Thymus (tissue), 14 donors: ENCODE measurements around the gene ATP13A5. TPM values are rescaled to one million over a fixed set of nuclear protein-coding genes. Genes with fewer than 3 reads are reported as not detected.

ENCODE experiments used
- DNase-seq, 9 donors: peaks; one replicate each; pipeline ENCODE4 v3.0.0-alpha.2; 2013; ENCODE audit warnings: low spot score in 9 of 9, low read depth in 6 of 9, missing footprints in 1 of 9
- H3K27ac ChIP-seq, 2 donors: one replicate each; pipeline ENCODE4 v1.5.1; 2013; ENCODE audit warnings: control low read depth in 1 of 2, low read depth in 1 of 2, low read length in 1 of 2, mild to moderate bottlenecking in 1 of 2, moderate library complexity in 1 of 2
- H3K27me3 ChIP-seq, 2 donors: one replicate each; pipeline ENCODE4 v1.5.1; 2013; ENCODE audit warnings: low read length in 1 of 2; ENCODE audit not compliant: control insufficient read depth in 2 of 2, insufficient read depth in 1 of 2
- H3K36me3 ChIP-seq, 2 donors: one replicate each; pipeline ENCODE4 v1.5.1; 2013; ENCODE audit warnings: low read length in 1 of 2, mild to moderate bottlenecking in 1 of 2, moderate library complexity in 1 of 2; ENCODE audit not compliant: control insufficient read depth in 2 of 2, insufficient read depth in 2 of 2
- H3K4me1 ChIP-seq, 2 donors: one replicate each; pipeline ENCODE4 v1.5.1; 2013; ENCODE audit warnings: low read length in 2 of 2; ENCODE audit not compliant: control insufficient read depth in 2 of 2, insufficient read depth in 2 of 2
- H3K4me3 ChIP-seq, 2 donors: one replicate each; pipeline ENCODE4 v1.5.1; 2013; ENCODE audit warnings: low read length in 2 of 2, control low read depth in 1 of 2, mild to moderate bottlenecking in 1 of 2
- H3K9me3 ChIP-seq, 2 donors: one replicate each; pipeline ENCODE4 v1.5.1; 2013; ENCODE audit warnings: low read length in 1 of 2, mild to moderate bottlenecking in 1 of 2; ENCODE audit not compliant: control insufficient read depth in 2 of 2, insufficient read depth in 1 of 2
- WGBS: extraction: QIAGEN DNeasy Blood & Tissue Kit; methylation state at CpG from one replicate; pipeline ENCODE4 v1.1.7; 2013; 5-methylcytosine and 5-hydroxymethylcytosine counted together
- long read RNA-seq, 10 donors: transcript quantifications; one replicate each; lab custom pipeline, GENCODE V29; 2026
- polyA plus RNA-seq: library from polyadenylated mRNA; stranded (reverse); fragments of 200-250 nt; gene quantifications from one replicate; pipeline ENCODE4 v1.2.3, GENCODE V29; 2013
- total RNA-seq: library from RNA; stranded (reverse); fragments of 120-200 nt; gene quantifications from one replicate; pipeline ENCODE4 v1.2.4, GENCODE V29; 2013
- donor health status: healthy.

ATP13A5 gene, protein sequence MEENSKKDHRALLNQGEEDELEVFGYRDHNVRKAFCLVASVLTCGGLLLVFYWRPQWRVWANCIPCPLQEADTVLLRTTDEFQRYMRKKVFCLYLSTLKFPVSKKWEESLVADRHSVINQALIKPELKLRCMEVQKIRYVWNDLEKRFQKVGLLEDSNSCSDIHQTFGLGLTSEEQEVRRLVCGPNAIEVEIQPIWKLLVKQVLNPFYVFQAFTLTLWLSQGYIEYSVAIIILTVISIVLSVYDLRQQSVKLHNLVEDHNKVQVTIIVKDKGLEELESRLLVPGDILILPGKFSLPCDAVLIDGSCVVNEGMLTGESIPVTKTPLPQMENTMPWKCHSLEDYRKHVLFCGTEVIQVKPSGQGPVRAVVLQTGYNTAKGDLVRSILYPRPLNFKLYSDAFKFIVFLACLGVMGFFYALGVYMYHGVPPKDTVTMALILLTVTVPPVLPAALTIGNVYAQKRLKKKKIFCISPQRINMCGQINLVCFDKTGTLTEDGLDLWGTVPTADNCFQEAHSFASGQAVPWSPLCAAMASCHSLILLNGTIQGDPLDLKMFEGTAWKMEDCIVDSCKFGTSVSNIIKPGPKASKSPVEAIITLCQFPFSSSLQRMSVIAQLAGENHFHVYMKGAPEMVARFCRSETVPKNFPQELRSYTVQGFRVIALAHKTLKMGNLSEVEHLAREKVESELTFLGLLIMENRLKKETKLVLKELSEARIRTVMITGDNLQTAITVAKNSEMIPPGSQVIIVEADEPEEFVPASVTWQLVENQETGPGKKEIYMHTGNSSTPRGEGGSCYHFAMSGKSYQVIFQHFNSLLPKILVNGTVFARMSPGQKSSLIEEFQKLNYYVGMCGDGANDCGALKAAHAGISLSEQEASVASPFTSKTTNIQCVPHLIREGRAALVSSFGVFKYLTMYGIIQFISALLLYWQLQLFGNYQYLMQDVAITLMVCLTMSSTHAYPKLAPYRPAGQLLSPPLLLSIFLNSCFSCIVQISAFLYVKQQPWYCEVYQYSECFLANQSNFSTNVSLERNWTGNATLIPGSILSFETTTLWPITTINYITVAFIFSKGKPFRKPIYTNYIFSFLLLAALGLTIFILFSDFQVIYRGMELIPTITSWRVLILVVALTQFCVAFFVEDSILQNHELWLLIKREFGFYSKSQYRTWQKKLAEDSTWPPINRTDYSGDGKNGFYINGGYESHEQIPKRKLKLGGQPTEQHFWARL
- 0.05 TPM for total RNA-seq
- 0.37 TPM for polyA plus RNA-seq
- long read RNA-seq, donor 1 = 0 reads
- long read RNA-seq, donor 2 = 0 reads
- long read RNA-seq, donor 3 = 0 reads
- long read RNA-seq, donor 4 = 0 reads
- long read RNA-seq, donor 5 = 0 reads
- long read RNA-seq, donor 6 = 0 reads
- long read RNA-seq, donor 7 = 0 reads
- long read RNA-seq, donor 8 = 0 reads
- long read RNA-seq, donor 9 = 0 reads
- long read RNA-seq, donor 10 = 0 reads

DNA sequence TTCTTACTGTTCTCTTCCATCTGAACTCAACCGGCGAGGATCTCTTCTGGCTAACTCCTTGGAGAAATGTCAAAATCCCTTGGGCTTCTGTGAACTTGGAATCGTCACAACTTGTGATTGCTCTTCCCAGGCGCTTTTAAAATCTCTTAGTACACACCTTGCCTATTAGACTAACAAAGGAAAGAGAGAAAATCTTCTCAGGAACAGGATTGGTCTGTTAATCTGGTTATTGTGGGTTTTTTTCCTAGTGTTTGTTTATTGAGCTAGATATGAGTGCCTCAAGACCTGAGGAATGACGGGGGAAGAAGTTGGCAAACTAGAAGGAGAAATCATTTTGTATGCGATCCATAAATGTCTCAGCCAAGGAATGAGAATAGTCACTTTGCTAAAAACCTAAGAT lies at the start of gene ATP13A5:
ATP13A5 (minus strand) TSS at position 48 of the 400 bp plus-strand sequence; CDS start at position 20, 28 bp downstream.
- H3K27me3 ChIP-seq = peaks cover 0 to 3% of the 10 kb centered on the region in 2 donors
- no peak within 1 kb of the TSS for H3K27ac ChIP-seq
- H3K4me1 ChIP-seq = no peaks in the 10 kb centered on the region
- DNase-seq = no peak
- H3K9me3 ChIP-seq = no peaks in the 10 kb centered on the region
- no peak within 1 kb of the TSS for H3K4me3 ChIP-seq
- no peaks in the 10 kb centered on the region for H3K36me3 ChIP-seq
- 72% methylated on average over 6 of the region's 6 CpGs for WGBS

DNA sequence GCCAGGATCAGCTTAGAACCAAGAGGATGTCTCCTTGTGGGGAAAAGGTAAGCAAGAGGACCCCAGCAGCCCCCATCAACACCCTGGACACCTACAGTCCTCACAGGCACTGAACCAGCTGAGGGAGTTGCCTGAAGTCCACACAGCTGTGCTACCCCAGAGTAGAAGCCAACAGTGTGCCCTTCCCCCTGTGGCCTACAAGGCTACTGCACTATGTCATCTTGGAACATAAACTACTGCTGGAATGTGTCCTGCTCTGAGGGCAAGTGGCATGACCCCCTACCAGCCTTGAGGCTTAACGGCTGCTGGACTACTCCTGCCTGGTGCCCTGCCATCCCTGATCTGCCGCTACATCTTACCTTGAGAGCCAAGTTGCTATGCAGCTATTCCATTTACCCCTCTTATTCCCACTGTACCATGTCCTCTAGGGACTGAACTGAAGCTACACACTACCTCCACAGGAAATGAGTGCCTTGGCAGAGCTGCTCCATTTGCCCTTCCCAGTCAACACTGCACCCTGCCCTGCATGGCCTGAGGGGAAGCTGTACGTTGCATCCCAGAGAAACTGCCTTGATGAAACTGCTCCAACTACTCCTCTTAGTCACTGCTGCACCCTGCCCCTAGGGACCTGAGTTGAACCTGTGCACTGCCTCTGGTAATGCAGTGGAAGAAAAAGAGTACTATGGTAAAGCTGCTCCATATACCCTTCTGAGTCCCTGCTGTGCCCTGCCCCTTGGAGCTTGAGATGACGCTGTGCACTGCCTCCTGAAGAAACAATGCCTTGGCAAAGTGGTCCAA lies 40.2 kb upstream of the ATP13A5 start:
- Histone ChIP-seq H3K4me3 (no peak overlapping the region), H3K9me3 (no peaks in the 10 kb centered on the region), H3K4me1 (no peaks in the 10 kb centered on the region), H3K27me3 (no peaks in the 10 kb centered on the region), H3K27ac (no peak overlapping the region), H3K36me3 (no peaks in the 10 kb centered on the region)
- no peak for DNase-seq
- 98% methylated on average over 4 of the region's 4 CpGs for WGBS

DNA sequence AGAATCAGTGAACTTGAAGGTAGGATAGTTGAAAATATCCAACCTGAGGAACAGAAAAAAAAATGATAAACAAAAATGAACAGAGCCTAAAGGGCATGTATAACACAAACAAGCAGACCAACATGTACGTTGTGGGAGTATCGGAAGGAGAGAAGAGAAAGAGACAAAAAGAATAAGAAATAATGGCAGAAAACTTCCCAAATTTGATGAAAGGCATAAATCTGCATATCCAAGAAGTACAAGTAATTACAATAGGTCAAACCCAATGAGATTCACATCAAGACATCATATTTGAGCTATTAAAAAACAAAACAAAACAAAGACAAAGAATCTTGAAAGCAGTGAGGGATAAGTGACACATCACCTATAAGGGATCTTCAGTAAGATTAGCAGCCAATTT lies 38.1 kb upstream of the ATP13A5 start:
- no peak for DNase-seq
- H3K4me3 ChIP-seq = no peak overlapping the region
- no peaks in the 10 kb centered on the region for H3K36me3 ChIP-seq
- H3K4me1 ChIP-seq = no peaks in the 10 kb centered on the region
- 96% methylated on average over 2 of the region's 2 CpGs for WGBS
- H3K27me3 ChIP-seq = no peaks in the 10 kb centered on the region
- H3K9me3 ChIP-seq = no peaks in the 10 kb centered on the region
- H3K27ac ChIP-seq = no peak overlapping the region

- Histone ChIP-seq H3K27me3 (no peaks in the 10 kb centered on the region), H3K27ac (no peak overlapping the region), H3K4me3 (no peak overlapping the region), H3K36me3 (no peaks in the 10 kb centered on the region), H3K4me1 (no peaks in the 10 kb centered on the region), H3K9me3 (no peaks in the 10 kb centered on the region)
- DNase-seq = no peak
- 83% methylated on average over 1 of the region's 1 CpG for WGBS
These were observed 29.1 kb upstream of the ATP13A5 start for GRCh38 chr3:193407688-193408087.

GRCh38 chr3:193407112-193407511 lies 28.6 kb upstream of the ATP13A5 start:
- DNase-seq = no peak
- H3K4me1 ChIP-seq = no peaks in the 10 kb centered on the region
- WGBS = 86% methylated on average over 6 of the region's 6 CpGs
- H3K4me3 ChIP-seq = no peak overlapping the region
- H3K27ac ChIP-seq = no peak overlapping the region
- no peaks in the 10 kb centered on the region for H3K9me3 ChIP-seq
- no peaks in the 10 kb centered on the region for H3K36me3 ChIP-seq
- no peaks in the 10 kb centered on the region for H3K27me3 ChIP-seq

DNA sequence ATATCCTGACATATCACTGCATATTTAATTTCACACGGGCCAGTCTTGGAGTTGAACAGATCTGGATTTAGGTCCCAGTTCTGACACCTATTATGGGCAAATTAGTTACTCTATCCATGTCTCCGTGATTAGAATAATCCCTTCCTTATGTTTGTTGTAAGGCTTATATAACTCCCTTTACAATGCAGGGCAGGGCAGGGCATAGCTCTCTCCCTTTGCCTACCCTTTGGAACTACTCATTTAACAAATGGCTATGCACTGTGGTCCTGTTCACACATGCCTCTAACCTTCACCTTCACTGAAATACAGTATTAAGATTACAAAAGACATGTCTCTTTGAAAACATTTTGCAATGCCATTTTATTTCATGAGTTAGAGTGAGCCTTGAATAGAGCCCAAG lies 24.8 kb upstream of the ATP13A5 start:
- Histone ChIP-seq H3K9me3 (no peaks in the 10 kb centered on the region), H3K27me3 (no peaks in the 10 kb centered on the region)
- WGBS = 94% methylated on average over 2 of the region's 2 CpGs

DNA sequence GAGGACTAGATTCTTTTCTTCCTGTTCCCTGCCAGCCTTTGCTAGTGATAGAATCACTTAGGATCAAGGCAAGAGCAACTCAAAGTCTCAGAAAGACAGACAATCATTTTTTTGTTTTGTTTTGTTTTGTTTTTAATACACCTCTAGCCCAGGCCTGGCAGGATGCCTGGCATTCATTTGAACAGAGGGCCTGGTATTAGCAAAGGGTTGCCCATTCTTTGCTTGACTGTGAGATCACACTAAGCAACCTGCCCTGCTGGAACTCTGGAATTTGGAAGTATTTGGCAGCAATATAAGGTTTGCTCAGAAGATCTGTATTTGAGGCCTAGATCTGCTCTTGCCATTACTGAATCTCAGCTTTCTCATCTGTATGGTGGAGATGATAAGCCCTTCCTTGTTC lies 21.8 kb upstream of the ATP13A5 start:
- H3K27me3 ChIP-seq = no peaks in the 10 kb centered on the region
- H3K4me3 ChIP-seq = no peak overlapping the region
- no peaks in the 10 kb centered on the region for H3K9me3 ChIP-seq

More for the DNA sequence above, 24.8 kb upstream of the ATP13A5 start:
- Histone ChIP-seq H3K4me1 (no peaks in the 10 kb centered on the region), H3K27ac (no peak overlapping the region), H3K36me3 (no peaks in the 10 kb centered on the region), H3K4me3 (no peak overlapping the region)
- no peak for DNase-seq

More for the DNA sequence above, 21.8 kb upstream of the ATP13A5 start:
- DNase-seq = no peak
- H3K36me3 ChIP-seq = no peaks in the 10 kb centered on the region
- no peaks in the 10 kb centered on the region for H3K4me1 ChIP-seq
- H3K27ac ChIP-seq = no peak overlapping the region
